ENCODE data around the gene ABAT. TPM values are rescaled to one million over a fixed set of nuclear protein-coding genes. Genes with fewer than 3 reads are reported as not detected.

Gene ABAT
- total and polyA plus RNA-seq, 2 donors (not counting 1 experiment from before 2014, with no cell fraction given), result 6.2 to 14.3 TPM

- DNase-seq, result no peak
- no peak overlapping the region for H3K4me2 ChIP-seq (replicated peaks; ENCODE audit: low read depth, low read length, poor library complexity, severe bottlenecking)
- 95% methylated on average over 10 of the region's 13 CpGs for WGBS (ENCODE audit: insufficient coverage)
- no peak for ATAC-seq (ENCODE audit: low read depth)
- Mint-ChIP-seq H3K4me1 (peaks cover 4% of the 10 kb centered on the region), H3K27me3 (no peaks in the 10 kb centered on the region), H3K9me3 (ENCODE audit: insufficient read depth) (no peaks in the 10 kb centered on the region), H3K27ac (no peak overlapping the region), H3K4me3 (no peak overlapping the region)
- no peak for TF ChIP-seq CTCF (IDR thresholded peaks at IDR 0.05)
- TF ChIP-seq EZH2 (IDR thresholded peaks at IDR 0.05; ENCODE audit: borderline replicate concordance, insufficient read depth, low read depth, low read length, poor library complexity, severe bottlenecking), result no peak
- no peak overlapping the region for H2AFZ ChIP-seq (ENCODE audit: insufficient read depth, low read depth, low read length, poor library complexity, severe bottlenecking)
- ChIA-PET POLR2A (no interaction called here), CTCF (no interaction called here)
- H3K79me2 ChIP-seq (ENCODE audit: control insufficient read depth, insufficient read depth, low read length), result no peaks in the 10 kb centered on the region
- no peak overlapping the region for H3K4me3 ChIP-seq (ENCODE audit: control extremely low read depth in 1 of 5, extremely low read depth in 1 of 5, insufficient read depth in 1 of 5, low read depth in 2 of 5, low read length in 4 of 5)
- intact Hi-C loops (cut with micrococcal nuclease), result no loop called here
- H3K4me1 ChIP-seq (ENCODE audit: control insufficient read depth in 2 of 2, insufficient read depth in 2 of 2, low read length in 2 of 2), result peaks cover under 1% of the 10 kb centered on the region in 2 donors
- no peak overlapping the region for H3K27ac ChIP-seq (ENCODE audit: low read length in 2 of 2)
- H4K20me1 ChIP-seq (ENCODE audit: control insufficient read depth, insufficient read depth, low read length, poor library complexity, severe bottlenecking), result no peaks in the 10 kb centered on the region
- H3K27me3 ChIP-seq (replicated peaks in 1 of 4; ENCODE audit: control extremely low read depth in 1 of 4, control insufficient read depth in 3 of 4, insufficient read depth in 4 of 4, low read length in 3 of 4), result no peaks in the 10 kb centered on the region
- H3K9me3 ChIP-seq (ENCODE audit: control extremely low read depth in 1 of 3, control insufficient read depth in 2 of 3, insufficient read depth in 1 of 3, low read length in 2 of 3), result no peaks in the 10 kb centered on the region
- no peak overlapping the region for H3K9ac ChIP-seq (ENCODE audit: low read length)
- H3K36me3 ChIP-seq (replicated peaks in 1 of 2; ENCODE audit: control extremely low read depth in 1 of 2, control insufficient read depth in 1 of 2, extremely low read depth in 1 of 2, insufficient read depth in 2 of 2, low read length in 1 of 2), result peaks cover 4 to 83% of the 10 kb centered on the region in 2 experiments
Measured at GRCh38 chr16:8639694-8640093, 34.7 kb upstream of the ABAT start.

- CTCF ChIA-PET, result no interaction called here
- Histone ChIP-seq H3K9me3 (ENCODE audit: control extremely low read depth in 1 of 3, control insufficient read depth in 2 of 3, insufficient read depth in 1 of 3, low read length in 2 of 3) (no peaks in the 10 kb centered on the region), H3K4me3 (ENCODE audit: control extremely low read depth in 1 of 5, extremely low read depth in 1 of 5, insufficient read depth in 1 of 5, low read depth in 2 of 5, low read length in 4 of 5) (no peak overlapping the region), H3K27me3 (replicated peaks in 1 of 4; ENCODE audit: control extremely low read depth in 1 of 4, control insufficient read depth in 3 of 4, insufficient read depth in 4 of 4, low read length in 3 of 4) (no peaks in the 10 kb centered on the region), H3K27ac (ENCODE audit: low read length in 2 of 2) (no peak overlapping the region), H3K4me2 (replicated peaks; ENCODE audit: low read depth, low read length, poor library complexity, severe bottlenecking) (no peak overlapping the region), H3K36me3 (replicated peaks in 1 of 2; ENCODE audit: control extremely low read depth in 1 of 2, control insufficient read depth in 1 of 2, extremely low read depth in 1 of 2, insufficient read depth in 2 of 2, low read length in 1 of 2) (peaks cover 4 to 78% of the 10 kb centered on the region in 2 experiments), H3K9ac (ENCODE audit: low read length) (no peak overlapping the region), H3K4me1 (ENCODE audit: control insufficient read depth in 2 of 2, insufficient read depth in 2 of 2, low read length in 2 of 2) (peaks cover 5% of the 10 kb centered on the region in 2 donors), H3K79me2 (ENCODE audit: control insufficient read depth, insufficient read depth, low read length) (no peaks in the 10 kb centered on the region), H2AFZ (ENCODE audit: insufficient read depth, low read depth, low read length, poor library complexity, severe bottlenecking) (no peak overlapping the region), H4K20me1 (ENCODE audit: control insufficient read depth, insufficient read depth, low read length, poor library complexity, severe bottlenecking) (no peaks in the 10 kb centered on the region)
- ATAC-seq (ENCODE audit: low read depth), result no peak
- H3K9me3 Mint-ChIP-seq (ENCODE audit: insufficient read depth), result no peaks in the 10 kb centered on the region
- POLR2A ChIA-PET, result no interaction called here
- WGBS (ENCODE audit: insufficient coverage), result 73% methylated on average over 8 of the region's 9 CpGs
- H3K27ac Mint-ChIP-seq, result no peak overlapping the region
- TF ChIP-seq CTCF (IDR thresholded peaks at IDR 0.05), result no peak
- TF ChIP-seq EZH2 (IDR thresholded peaks at IDR 0.05; ENCODE audit: borderline replicate concordance, insufficient read depth, low read depth, low read length, poor library complexity, severe bottlenecking), result no peak
- no peaks in the 10 kb centered on the region for H3K27me3 Mint-ChIP-seq
- no peak for DNase-seq
- intact Hi-C loops (cut with micrococcal nuclease), result no loop called here
- H3K4me3 Mint-ChIP-seq, result no peak overlapping the region
- peaks cover 9% of the 10 kb centered on the region for H3K4me1 Mint-ChIP-seq
Measured at GRCh38 chr16:8641671-8642070, 32.7 kb upstream of the ABAT start.

Measured in B cell (primary cell).